OCI-LY3 (cell line): Measurements from ENCODE around the gene REL.

Experiments
- EZH2phosphoT487 ChIP-seq: fragments of 200-600 bp; shearing (Covaris generic); IDR thresholded peaks from 2 replicates; pipeline ENCODE4 v1.6.1; 2018; ENCODE audit warnings: antibody characterized with exemption, mixed run types, low read depth
- TF ChIP-seq, protein P1 (sequence below): fragments of 200-600, 300-600 bp; sonication (generic); IDR thresholded peaks from 2 replicates; pipeline ENCODE4 v1.5.1; 2014; ENCODE audit warnings: antibody characterized with exemption, low read length, low read depth

GRCh38 chr2:60883896-60884295 lies 2.5 kb downstream of the REL start:
- TF ChIP-seq, protein P1, sequence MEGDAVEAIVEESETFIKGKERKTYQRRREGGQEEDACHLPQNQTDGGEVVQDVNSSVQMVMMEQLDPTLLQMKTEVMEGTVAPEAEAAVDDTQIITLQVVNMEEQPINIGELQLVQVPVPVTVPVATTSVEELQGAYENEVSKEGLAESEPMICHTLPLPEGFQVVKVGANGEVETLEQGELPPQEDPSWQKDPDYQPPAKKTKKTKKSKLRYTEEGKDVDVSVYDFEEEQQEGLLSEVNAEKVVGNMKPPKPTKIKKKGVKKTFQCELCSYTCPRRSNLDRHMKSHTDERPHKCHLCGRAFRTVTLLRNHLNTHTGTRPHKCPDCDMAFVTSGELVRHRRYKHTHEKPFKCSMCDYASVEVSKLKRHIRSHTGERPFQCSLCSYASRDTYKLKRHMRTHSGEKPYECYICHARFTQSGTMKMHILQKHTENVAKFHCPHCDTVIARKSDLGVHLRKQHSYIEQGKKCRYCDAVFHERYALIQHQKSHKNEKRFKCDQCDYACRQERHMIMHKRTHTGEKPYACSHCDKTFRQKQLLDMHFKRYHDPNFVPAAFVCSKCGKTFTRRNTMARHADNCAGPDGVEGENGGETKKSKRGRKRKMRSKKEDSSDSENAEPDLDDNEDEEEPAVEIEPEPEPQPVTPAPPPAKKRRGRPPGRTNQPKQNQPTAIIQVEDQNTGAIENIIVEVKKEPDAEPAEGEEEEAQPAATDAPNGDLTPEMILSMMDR, result no peak
- no peak for TF ChIP-seq EZH2phosphoT487
